A204.1 (cell line): Measurements from ENCODE around the gene KSR1.
"Not testable (repeated sequence)": the region's sequence is repeated elsewhere in the genome, so short reads cannot be mapped to it uniquely, and the experiment has no call there.

Experiments
- FAIRE-seq: peaks from 2 replicates; lab custom pipeline; 2012; peaks lifted over from hg19 to GRCh38; lab: Jason Lieb, UNC

KSR1 gene

DNA sequence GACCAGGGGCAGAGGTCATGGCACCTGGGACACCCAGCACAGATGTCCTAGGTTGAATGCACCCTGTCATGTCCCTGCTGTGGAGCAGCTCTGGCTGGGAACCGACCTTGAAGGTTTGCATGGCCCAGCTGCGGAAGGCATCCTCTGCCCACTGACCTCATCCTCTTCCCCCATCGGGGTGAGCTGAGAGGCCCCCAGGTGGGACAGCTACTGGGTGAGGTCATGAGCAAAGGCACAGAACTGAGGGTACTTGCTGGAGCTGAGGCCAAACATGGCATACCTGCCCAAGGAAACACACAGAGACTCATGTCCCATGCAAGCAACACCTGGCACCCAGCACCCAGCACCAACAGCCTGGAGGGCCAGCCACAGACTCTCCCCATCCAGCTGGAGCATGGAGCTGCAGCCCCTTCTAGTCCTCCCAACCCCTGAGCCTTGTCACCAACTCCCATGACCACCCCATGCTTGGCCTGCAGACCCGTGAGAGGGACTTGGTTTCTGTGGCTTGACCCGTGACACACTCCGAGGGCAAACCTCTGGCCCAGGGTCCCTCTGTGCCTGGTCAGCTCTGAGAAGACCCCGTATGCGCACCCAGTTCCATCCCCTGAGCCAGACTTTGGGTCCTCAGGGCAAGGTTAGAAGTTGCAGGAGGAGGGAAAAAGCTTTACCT, 207.8 kb downstream of the KSR1 start:
- no peak for FAIRE-seq

DNA sequence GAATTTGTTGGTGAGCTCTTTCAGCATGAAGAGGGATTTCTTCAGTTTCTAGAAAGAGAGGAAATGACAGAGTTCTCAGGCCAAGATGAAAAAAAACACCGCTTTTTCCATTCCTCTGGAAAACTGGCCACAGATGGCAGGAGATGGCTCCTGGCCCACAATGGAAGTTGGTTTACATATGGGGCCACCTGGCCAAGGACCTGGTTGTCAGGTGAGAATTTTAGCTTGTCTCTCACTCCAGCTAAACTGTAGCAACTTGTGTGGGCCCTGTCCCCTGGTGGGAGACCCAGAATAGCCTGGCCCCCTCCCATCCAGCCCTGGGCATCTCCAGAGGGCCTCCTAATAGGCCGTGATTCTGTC, 208.3 kb downstream of the KSR1 start:
- FAIRE-seq, result no peak

DNA sequence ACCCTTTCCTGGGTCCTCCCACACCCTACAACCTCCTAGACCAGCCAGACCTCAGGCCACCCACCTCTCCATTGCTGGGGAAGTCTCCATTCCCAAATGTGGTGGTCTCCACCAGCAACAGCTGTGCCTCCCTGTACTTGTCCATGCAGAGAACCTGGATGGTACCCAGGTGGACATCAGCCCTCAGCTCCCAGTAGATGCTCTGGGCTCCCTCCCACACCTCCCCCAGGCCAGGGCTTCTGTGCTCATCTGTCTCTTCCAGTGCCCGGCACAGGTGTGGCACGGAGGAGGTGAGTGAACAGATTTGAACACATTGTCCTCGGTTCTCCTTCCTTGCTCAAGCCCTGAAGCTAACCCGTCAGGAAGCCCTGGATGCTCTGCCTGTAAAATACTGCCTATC, 209.3 kb downstream of the KSR1 start:
- FAIRE-seq, result no peak

DNA sequence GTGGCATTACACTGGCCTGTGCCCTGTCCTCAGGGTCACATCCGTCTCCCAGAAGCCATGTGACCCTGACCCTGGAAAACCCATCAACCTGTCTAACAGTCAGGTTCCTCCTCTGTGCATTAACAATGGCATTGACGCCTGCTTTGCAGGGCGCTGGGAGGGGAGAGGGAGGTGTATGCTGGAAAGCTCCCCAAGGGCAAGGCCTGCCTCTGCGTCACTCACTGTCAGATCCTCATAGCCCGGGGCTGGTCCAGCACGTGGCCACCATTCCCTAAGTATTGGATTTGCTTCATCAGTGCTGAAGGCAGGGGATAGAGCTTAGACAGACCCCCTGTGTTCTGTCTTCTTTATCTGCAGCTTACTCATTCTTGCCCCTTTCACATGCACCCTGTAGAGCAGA, 210.0 kb downstream of the KSR1 start:
- FAIRE-seq, result not testable (repeated sequence)

DNA sequence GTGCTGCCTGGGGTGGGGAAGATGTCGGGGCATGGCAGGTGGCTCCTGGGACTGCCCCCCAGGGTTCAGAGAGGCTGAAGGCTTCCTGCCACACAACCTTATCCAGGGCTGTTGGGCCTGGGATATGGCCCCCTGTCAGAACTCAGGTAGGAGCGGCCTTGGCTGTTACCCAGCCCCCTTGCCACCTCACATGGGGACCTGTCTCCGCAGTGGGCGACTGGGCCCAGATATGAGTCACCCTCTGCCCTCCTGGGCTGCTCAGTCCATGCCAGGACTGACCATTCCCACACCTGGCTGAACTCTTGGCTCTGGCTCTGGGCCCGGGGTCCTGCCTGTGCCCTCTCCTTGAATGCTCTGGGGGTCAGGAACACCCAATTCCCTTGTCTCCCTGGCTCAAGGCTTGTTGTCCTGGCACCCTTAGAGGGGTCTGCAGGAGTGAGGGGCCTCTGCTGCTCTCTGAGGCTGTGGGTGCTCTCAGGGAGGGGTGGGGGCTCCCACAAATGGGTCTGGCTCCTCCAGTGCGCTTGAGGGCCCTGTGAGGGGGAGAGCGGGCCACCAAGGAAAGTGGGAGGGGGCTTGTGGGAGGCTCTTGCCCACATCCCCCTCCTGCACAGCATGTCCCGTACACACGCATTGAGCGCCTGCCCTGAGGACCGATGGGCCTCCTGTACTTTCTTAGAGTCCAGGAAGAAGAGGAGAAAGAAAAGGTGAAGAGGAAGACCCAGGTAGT, 210.7 kb downstream of the KSR1 start:
- no peak for FAIRE-seq

DNA sequence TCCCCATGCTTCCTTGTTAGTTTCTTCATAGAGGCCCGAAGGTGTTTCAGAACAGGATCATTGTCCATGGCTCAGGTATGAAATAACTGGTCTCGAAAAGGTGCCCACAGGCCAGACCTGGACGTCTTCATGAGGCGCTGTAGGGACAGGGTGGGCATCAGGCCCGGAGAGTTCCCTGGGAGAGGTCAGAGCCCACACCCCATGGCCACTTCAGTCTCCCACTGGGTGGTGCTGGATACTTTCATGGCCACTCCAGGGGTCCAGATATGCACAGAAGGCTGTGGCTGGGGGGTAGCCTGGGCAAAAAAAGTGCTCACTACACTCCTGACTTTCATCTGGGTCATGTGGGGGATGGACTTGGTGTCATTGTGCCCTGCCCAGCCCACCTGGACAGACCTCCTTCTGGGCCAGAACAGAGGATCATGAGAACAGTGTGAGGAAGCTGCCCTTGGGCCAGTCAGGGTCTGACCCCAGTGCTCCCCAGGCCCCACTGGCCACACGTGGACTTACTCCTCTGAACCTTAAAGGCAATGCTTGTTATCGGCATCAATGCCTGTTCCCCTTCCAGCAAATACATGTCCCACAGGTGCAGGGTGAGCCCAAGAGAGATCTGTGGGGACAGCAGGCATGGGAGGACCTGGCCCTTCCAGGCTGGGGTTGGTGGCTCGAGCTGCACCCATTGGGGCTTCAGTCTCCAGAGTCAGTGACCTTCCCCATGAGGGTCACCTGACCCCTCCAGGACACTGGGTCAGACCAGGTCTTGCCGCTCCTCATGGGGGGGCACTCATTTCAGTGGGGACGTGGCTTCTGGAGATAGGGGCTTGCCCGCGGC, 211.6 kb downstream of the KSR1 start:
- no peak for FAIRE-seq

DNA sequence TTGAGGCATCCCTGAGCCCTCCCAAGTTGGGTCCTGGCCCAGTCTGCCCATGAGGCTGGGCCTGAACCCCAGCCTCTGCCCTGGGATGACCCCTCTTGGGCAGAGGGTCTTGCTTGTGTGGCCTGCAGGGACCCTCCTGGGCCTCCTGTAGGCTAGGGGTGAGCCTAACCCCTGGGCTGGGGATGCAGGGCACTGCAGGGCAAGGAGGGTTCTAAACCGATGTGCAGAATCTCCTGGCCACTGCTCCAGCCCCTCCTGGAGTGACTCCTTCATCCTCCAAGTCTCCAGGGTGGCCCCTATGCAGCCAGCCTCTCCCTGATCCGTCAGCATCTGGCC, 212.2 kb downstream of the KSR1 start:
- no peak for FAIRE-seq

DNA sequence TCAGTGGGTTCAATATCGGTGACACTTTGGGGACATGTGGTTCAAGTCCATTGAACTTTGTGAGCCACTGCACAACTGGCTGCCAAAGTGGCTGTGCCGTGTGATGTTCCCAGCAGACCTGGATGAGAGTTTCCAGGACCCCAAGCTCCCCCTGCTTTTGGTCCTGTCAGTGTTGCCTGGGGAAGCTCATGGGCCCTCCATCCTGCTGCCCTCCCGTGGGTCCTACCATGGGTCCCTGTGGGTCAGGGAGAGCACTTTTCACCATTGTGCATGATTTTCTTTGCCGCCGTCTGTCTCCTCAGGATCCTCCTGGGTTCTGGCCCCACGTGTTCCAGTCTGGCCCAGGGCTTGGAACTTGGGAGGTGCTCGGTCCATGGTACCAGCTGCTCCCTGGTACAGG, 212.9 kb downstream of the KSR1 start:
- FAIRE-seq, result no peak

DNA sequence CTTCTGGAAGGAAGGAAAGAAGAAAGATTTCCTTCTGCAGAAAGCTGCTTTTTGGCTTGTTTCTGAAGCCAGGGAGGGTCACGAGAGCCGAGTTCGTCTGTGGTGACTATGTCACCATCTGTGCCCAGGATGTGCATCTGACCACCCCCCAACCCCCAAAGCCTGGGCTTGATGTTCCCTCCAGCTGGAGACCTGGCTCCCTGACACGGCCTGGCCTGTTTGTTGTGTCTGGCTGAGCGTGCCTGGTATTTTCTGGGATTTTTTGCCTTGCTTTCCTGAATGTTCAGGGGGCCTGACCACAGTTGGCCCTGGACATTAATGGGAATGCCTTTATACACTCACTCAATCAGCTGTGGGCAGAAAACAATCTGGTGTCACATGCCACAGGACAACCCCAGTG, 213.6 kb downstream of the KSR1 start:
- FAIRE-seq, result no peak

DNA sequence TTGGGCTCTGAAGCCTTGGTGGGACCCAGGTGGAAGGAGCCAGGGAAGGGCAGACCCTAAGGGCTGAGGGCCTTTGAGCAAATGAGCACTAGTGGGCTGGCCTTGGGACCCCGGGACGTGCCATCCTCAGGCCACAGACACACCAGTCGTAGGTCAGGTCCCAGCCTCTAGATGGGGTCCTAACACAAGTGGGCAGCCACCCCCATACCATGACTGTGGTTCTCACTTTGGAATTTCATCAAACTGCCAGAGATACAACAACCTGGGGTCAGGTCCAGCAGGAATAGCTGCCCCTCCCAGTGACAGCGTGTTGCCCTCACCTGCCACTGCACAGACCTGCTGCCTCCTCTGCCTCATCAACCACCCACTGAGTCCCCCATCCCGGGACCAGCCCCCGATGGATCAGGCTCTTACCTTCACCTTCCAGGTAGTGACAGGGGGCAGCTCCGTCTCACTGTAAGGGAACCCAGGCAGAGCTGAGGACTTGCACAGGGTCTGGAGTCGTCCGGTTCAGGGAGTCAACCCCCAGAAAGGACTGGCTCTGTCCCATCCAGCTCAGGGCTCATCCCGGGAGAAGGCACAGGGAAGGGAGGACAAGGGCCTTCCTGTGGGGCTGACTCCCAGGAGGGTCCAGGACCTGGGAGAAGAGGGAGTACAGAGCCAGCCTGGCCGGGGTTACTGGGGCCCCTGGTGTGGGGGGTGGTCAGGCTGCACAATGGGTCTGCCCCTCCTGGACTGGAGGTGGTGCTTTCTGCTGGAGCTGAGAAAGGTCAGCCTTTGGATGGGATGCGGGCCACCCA, 214.7 kb downstream of the KSR1 start:
- no peak for FAIRE-seq

DNA sequence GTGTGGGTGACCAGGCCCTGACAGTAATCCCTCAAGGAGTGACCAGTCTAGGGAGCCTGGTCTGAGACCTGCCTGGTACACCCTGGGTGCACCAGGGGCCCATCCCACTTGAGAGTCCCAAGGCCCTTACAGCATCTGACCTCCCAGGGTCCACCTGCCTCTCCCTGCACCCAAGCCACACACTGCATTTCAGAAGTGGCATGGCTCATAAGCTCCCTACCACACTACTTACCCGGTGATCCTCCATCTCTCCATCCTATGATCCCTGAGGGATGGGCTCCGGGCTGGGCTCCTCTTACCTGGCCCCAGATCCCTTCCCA, 215.3 kb downstream of the KSR1 start:
- FAIRE-seq, result no peak

DNA sequence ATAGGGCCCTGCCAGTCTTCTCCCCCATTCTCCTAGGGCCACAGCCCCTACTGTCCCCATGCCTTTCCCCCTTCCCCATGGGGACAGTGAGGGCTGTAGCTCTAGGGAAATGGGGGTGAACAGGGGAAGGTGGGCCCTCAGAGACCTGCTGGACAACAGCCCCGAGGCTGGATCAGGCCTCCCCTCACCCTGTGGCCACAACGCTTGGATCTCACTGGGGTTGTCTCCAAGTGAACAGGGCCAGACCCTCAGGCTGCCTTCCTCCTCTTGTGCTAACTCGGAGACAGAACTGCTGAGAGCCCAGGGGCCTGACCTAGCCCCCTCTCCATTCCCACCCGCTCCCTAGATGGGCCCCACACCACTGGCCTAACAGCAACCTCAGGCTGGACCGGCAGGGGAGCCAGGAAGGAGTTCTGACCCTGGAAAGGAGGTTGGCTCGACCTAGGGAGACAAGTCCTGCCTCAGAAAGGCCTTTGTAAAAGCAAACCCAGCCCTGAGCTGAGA, 215.8 kb downstream of the KSR1 start:
- FAIRE-seq, result not testable (repeated sequence)

DNA sequence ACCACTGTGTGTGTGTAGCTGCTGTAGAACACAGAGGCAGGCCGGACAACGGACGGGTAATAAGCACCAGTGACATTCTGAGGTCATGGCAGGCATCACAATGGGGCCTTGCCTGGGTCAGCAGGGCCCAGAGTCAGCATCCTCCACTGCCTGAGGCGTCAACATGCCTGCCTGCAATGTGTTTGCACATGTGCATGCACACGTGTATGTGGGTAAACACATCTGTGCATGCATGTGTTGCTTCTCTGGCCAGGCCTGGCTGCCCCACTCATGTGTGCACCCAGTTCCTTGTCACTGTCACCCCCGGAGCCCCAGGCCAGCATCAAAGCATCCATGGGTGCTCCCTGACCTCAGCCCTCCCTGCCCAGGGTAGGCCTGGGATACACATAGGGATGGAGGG, 218.1 kb downstream of the KSR1 start:
- no peak for FAIRE-seq
